ENCODE results near the gene ZNF783.

DNA sequence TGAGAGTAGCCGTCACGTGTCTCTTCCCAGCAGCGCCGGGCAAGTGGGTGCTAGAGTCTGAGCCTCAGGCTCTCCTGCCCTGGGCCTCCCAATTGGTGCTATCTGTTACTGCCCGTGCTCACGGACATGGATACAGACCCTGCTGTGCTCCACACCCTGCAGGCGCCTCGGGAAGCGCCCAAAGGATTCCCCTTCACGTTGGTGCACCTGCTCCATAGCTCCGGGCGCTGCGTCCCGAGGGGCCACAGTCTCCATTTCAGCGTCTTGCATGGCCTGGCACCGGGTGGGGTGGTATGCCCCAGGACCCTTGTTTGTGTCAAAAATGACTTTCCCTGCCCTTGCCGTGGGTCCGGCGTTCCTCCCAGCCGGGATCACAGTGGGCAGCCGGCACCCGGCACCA lies 36.3 kb upstream of the ZNF783 start:
- TF ChIP-seq POLR2A (IDR thresholded peaks at IDR 0.05) = no peak
- TF ChIP-seq, protein P1, sequence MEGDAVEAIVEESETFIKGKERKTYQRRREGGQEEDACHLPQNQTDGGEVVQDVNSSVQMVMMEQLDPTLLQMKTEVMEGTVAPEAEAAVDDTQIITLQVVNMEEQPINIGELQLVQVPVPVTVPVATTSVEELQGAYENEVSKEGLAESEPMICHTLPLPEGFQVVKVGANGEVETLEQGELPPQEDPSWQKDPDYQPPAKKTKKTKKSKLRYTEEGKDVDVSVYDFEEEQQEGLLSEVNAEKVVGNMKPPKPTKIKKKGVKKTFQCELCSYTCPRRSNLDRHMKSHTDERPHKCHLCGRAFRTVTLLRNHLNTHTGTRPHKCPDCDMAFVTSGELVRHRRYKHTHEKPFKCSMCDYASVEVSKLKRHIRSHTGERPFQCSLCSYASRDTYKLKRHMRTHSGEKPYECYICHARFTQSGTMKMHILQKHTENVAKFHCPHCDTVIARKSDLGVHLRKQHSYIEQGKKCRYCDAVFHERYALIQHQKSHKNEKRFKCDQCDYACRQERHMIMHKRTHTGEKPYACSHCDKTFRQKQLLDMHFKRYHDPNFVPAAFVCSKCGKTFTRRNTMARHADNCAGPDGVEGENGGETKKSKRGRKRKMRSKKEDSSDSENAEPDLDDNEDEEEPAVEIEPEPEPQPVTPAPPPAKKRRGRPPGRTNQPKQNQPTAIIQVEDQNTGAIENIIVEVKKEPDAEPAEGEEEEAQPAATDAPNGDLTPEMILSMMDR (IDR thresholded peaks at IDR 0.05 in 8 of 11, conservative IDR thresholded peaks at IDR 0.05 in 3 of 11) = no peak

Measured in spleen (tissue), 7 donors.